Measurements from ENCODE around the gene VSNL1.

DNA sequence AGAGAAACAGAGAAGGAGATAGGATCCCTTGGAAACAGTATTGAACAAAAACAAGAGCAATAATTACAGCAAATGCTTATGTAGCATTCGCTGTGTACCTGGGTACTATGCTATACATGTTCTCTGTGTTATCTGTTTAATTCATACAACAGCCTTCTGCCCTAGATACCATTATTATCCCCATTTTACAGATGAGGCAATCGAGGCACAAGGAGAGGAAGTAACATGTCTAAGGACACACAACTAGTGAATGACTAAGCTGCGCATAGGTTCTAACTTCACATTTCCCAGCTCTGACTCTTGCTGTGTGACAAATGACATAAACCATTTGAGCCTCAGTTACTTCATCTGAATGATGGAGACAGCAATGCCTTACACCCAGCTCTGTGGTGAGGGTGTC, 70.5 kb downstream of the VSNL1 start:
- TF ChIP-seq, protein P1, sequence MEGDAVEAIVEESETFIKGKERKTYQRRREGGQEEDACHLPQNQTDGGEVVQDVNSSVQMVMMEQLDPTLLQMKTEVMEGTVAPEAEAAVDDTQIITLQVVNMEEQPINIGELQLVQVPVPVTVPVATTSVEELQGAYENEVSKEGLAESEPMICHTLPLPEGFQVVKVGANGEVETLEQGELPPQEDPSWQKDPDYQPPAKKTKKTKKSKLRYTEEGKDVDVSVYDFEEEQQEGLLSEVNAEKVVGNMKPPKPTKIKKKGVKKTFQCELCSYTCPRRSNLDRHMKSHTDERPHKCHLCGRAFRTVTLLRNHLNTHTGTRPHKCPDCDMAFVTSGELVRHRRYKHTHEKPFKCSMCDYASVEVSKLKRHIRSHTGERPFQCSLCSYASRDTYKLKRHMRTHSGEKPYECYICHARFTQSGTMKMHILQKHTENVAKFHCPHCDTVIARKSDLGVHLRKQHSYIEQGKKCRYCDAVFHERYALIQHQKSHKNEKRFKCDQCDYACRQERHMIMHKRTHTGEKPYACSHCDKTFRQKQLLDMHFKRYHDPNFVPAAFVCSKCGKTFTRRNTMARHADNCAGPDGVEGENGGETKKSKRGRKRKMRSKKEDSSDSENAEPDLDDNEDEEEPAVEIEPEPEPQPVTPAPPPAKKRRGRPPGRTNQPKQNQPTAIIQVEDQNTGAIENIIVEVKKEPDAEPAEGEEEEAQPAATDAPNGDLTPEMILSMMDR (IDR thresholded peaks at IDR 0.05): no peak
- TF ChIP-seq POLR2A (IDR thresholded peaks at IDR 0.05): no peak

Data from body of pancreas (tissue), 4 donors.